ENCODE measurements around the gene ZNF678. TPM values are rescaled to one million over a fixed set of nuclear protein-coding genes. Genes with fewer than 3 reads are reported as not detected.

ZNF678 gene
- total RNA-seq, 1 donor from 2014 or later, result 63.8 TPM

DNA sequence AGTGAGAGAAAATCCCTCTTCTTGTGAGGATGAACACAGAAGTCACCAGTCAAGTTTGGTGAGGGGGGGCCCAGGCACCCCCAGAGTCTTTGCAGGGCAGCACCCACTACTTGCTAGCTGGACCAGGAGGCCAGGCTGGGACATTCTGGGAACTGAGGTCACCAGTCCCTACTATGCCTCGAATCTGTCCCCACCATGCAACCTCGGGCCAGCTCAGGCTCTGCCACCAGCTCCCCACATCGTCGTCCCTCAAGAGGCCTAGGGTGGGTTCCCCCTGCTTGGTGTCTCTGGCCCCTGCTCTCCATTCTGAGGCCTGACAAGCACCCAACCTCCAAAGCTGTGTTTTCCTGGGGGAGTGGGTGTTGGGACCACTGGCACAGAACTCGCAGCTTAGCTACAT is 22.2 kb upstream of the ZNF678 start:
- Histone ChIP-seq H3K9ac (no peak overlapping the region), H3K4me3 (no peak overlapping the region), H4K20me1 (ENCODE audit: low read depth) (no peaks in the 10 kb centered on the region), H3K36me3 (no peaks in the 10 kb centered on the region), H3K4me2 (no peak overlapping the region), H3K4me1 (no peaks in the 10 kb centered on the region), H3K27ac (no peak overlapping the region), H2AFZ (replicated peaks) (no peak overlapping the region), H3K27me3 (peaks cover 20% of the 10 kb centered on the region), H3K79me2 (ENCODE audit: low read depth) (no peaks in the 10 kb centered on the region), H3F3A (ENCODE audit: low read depth) (peaks cover 3% of the 10 kb centered on the region), H3K9me3 (ENCODE audit: low read depth) (no peaks in the 10 kb centered on the region)
- peaks cover 3% of the 10 kb centered on the region for H3K4me1 Mint-ChIP-seq
- no peaks in the 10 kb centered on the region for H3K9me3 Mint-ChIP-seq
- no peak overlapping the region for H3K27ac Mint-ChIP-seq
- H3K27me3 Mint-ChIP-seq (ENCODE audit: insufficient read depth, low read depth), result peaks cover 2% of the 10 kb centered on the region
- peak overlapping the region; percentile 69 for H3K4me3 Mint-ChIP-seq
- TF ChIP-seq EZH2 (IDR thresholded peaks at IDR 0.05) (no peak), EZH2phosphoT487 (IDR thresholded peaks at IDR 0.05) (no peak)
- TF ChIP-seq, protein P1, sequence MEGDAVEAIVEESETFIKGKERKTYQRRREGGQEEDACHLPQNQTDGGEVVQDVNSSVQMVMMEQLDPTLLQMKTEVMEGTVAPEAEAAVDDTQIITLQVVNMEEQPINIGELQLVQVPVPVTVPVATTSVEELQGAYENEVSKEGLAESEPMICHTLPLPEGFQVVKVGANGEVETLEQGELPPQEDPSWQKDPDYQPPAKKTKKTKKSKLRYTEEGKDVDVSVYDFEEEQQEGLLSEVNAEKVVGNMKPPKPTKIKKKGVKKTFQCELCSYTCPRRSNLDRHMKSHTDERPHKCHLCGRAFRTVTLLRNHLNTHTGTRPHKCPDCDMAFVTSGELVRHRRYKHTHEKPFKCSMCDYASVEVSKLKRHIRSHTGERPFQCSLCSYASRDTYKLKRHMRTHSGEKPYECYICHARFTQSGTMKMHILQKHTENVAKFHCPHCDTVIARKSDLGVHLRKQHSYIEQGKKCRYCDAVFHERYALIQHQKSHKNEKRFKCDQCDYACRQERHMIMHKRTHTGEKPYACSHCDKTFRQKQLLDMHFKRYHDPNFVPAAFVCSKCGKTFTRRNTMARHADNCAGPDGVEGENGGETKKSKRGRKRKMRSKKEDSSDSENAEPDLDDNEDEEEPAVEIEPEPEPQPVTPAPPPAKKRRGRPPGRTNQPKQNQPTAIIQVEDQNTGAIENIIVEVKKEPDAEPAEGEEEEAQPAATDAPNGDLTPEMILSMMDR (IDR thresholded peaks at IDR 0.05), result no peak
- no peaks in the 10 kb centered on the region for H3K36me3 Mint-ChIP-seq
- no peak for DNase-seq (ENCODE audit: low spot score)

DNA sequence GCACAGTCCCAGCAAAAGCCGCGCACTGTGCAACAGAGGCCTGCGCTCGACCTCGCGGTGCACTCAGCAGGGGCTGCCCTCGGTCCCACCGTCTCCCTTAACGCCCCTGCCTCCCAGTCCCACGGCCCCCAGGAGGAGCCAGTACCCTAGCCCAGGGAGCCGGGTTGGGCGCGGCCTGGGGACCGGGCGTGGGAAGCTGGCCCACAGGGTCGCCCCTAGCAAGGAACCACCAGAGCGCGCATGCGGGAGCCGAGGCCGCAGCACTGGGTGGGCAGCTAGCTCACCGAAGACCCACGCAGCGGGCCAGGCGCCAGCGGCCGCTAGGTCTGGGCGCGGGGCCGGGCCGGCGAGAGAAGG is 21.6 kb upstream of the ZNF678 start:
- Histone ChIP-seq H2AFZ (replicated peaks) (peak overlapping the region; percentile 99), H3K27me3 (peaks cover 20% of the 10 kb centered on the region), H3K36me3 (no peaks in the 10 kb centered on the region), H3F3A (ENCODE audit: low read depth) (peaks cover 3% of the 10 kb centered on the region), H3K27ac (no peak overlapping the region), H3K9ac (no peak overlapping the region), H3K9me3 (ENCODE audit: low read depth) (no peaks in the 10 kb centered on the region), H3K4me1 (no peaks in the 10 kb centered on the region), H3K79me2 (ENCODE audit: low read depth) (no peaks in the 10 kb centered on the region), H3K4me2 (peak overlapping the region; percentile 91), H4K20me1 (ENCODE audit: low read depth) (no peaks in the 10 kb centered on the region), H3K4me3 (peak overlapping the region; percentile 58)
- no peak for DNase-seq (ENCODE audit: low spot score)
- Mint-ChIP-seq H3K27me3 (ENCODE audit: insufficient read depth, low read depth) (peaks cover 2% of the 10 kb centered on the region), H3K4me1 (peaks cover 3% of the 10 kb centered on the region), H3K36me3 (no peaks in the 10 kb centered on the region), H3K4me3 (peak overlapping the region; percentile 69), H3K9me3 (no peaks in the 10 kb centered on the region), H3K27ac (no peak overlapping the region)
- TF ChIP-seq EZH2phosphoT487 (IDR thresholded peaks at IDR 0.05), result no peak
- no peak for TF ChIP-seq EZH2 (IDR thresholded peaks at IDR 0.05)
- TF ChIP-seq, protein P1 (IDR thresholded peaks at IDR 0.05), result no peak

DNA sequence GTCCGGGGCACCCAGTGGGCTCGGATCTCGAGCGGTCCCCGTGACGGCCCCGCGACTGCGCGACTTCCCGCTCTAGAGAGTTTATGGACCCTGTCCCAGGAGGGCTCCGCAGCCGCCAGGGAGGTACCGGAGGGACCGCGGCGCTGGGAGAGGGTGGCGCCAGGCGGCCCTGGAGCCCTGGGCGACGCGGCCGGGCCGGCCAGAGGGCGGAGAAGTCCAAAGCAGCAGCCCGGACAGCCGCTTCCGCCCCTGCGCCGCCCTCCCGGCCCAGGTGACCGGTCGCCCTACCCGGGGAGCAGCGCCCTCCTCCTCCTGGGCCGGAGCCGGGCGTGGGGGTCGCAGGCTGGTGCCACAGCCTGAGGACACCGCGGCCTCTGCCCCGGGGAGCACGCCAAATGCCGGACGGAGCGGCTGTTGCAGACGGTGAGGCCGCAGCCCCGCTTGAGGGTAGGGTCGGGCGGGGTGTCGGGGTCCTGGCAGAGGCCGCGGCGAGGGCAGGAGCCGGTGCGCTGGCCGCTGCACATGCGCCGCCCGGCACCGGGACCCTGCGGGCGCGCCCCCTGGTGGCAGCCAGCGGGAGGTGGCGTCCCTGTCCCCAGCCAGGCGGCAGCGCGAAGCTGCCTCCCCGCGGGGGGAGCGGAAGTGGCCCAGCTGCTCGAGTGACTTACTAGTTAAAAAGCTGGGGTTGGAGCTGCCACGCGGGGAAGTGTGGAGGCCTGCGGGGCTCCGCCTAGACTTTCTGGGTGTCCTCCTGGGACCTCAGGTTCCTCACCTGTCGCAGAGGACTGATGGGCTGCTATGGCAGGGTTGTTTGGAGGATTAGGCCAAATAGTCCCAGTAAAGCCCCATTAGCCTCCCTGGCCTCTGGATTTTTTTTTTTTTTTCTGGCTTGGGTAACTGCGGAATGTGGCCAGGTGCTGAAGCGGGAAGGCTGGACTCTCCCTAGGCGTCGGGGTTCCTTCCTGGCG is 20.9 kb upstream of the ZNF678 start:
- Histone ChIP-seq H3K4me1 (no peaks in the 10 kb centered on the region), H3K27ac (no peak overlapping the region), H3K4me2 (peak overlapping the region; percentile 91), H3F3A (ENCODE audit: low read depth) (peaks cover 3% of the 10 kb centered on the region), H3K4me3 (peak overlapping the region; percentile 58), H3K9me3 (ENCODE audit: low read depth) (no peaks in the 10 kb centered on the region), H3K9ac (no peak overlapping the region), H2AFZ (replicated peaks) (peak overlapping the region; percentile 99), H3K79me2 (ENCODE audit: low read depth) (no peaks in the 10 kb centered on the region), H3K36me3 (no peaks in the 10 kb centered on the region), H3K27me3 (peaks cover 20% of the 10 kb centered on the region), H4K20me1 (ENCODE audit: low read depth) (no peaks in the 10 kb centered on the region)
- H3K4me1 Mint-ChIP-seq, result peaks cover 3% of the 10 kb centered on the region
- H3K9me3 Mint-ChIP-seq, result no peaks in the 10 kb centered on the region
- H3K27ac Mint-ChIP-seq, result no peak overlapping the region
- no peaks in the 10 kb centered on the region for H3K36me3 Mint-ChIP-seq
- peak overlapping the region; percentile 78 for H3K4me3 Mint-ChIP-seq
- DNase-seq (ENCODE audit: low spot score), result peak; percentile 90
- TF ChIP-seq EZH2phosphoT487 (IDR thresholded peaks at IDR 0.05), result no peak
- TF ChIP-seq, protein P1 (IDR thresholded peaks at IDR 0.05), result peak; percentile 89
- peaks cover 2% of the 10 kb centered on the region for H3K27me3 Mint-ChIP-seq (ENCODE audit: insufficient read depth, low read depth)

Measured in neural progenitor cell (in vitro differentiated cells).